Peyer's patch (tissue), 4 donors: Measurements from ENCODE around the gene GALNT2.

Experiments
- POLR2A ChIP-seq, 2 donors: fragments of 450-650 bp; IDR thresholded peaks; one replicate each; pipeline ENCODE4 v1.5.1; 2017; ENCODE audit warnings: antibody characterized with exemption in 2 of 2, mild to moderate bottlenecking in 2 of 2, moderate library complexity in 2 of 2
- TF ChIP-seq, protein P1 (sequence below), 6 experiments: fragments of 450-650 bp in 4 of 6; fragments of 200-600 bp in 2 of 6; sonication (generic) in 1 of 6; IDR thresholded peaks; one replicate each; pipeline ENCODE4 v1.5.1; 2017 to 2019; ENCODE audit warnings: antibody characterized with exemption in 6 of 6, mild to moderate bottlenecking in 3 of 6, moderate library complexity in 1 of 6

DNA sequence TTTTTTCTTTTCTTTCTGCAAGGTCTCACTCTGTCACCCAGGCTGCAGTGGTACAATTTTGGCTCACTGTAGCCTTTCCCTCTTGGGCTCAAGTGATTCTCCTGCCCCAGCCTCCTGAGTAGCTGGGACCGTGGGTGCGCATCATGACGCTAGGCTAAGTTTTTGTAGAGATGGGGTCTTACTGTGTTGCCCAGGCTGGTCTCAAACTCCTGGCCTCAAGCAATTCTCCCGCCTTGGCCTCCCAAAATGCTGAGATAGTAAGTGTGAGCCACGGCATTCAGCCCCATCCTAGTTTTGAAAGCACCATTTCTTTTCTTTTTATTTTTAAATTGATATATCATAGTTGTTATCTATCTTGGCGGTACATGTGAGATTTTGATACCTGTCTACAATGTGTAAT, 140.6 kb downstream of the GALNT2 start:
- TF ChIP-seq, protein P1, sequence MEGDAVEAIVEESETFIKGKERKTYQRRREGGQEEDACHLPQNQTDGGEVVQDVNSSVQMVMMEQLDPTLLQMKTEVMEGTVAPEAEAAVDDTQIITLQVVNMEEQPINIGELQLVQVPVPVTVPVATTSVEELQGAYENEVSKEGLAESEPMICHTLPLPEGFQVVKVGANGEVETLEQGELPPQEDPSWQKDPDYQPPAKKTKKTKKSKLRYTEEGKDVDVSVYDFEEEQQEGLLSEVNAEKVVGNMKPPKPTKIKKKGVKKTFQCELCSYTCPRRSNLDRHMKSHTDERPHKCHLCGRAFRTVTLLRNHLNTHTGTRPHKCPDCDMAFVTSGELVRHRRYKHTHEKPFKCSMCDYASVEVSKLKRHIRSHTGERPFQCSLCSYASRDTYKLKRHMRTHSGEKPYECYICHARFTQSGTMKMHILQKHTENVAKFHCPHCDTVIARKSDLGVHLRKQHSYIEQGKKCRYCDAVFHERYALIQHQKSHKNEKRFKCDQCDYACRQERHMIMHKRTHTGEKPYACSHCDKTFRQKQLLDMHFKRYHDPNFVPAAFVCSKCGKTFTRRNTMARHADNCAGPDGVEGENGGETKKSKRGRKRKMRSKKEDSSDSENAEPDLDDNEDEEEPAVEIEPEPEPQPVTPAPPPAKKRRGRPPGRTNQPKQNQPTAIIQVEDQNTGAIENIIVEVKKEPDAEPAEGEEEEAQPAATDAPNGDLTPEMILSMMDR (IDR thresholded peaks at IDR 0.05), result no peak
- no peak for TF ChIP-seq POLR2A (IDR thresholded peaks at IDR 0.05)
